Measurements from ENCODE around the gene ZNF19. TPM values are rescaled to one million over a fixed set of nuclear protein-coding genes. Genes with fewer than 3 reads are reported as not detected.

The ZNF19 gene
- total and polyA plus RNA-seq, 9 of the 15 experiments (the other 6 are each of a cell fraction or from before 2014, with no cell fraction given): 1.2 to 2.8 (median 1.8) TPM

GRCh38 chr16:71467810-71468209, 21.3 kb downstream of the ZNF19 start (continued):
- TF ChIP-seq CHAMP1 (IDR thresholded peaks at IDR 0.05) (peak; percentile 88), LCOR (CRISPR knock-in tag; IDR thresholded peaks at IDR 0.05) (peak; percentile 84; the same call in 1 of the 2 replicates), ZNF584 (CRISPR knock-in tag; IDR thresholded peaks at IDR 0.05; ENCODE audit: low read depth) (peak; percentile 94), CCAR2 (IDR thresholded peaks at IDR 0.05; ENCODE audit: low read depth, low read length) (no peak), MAFG (tag; conservative IDR thresholded peaks at IDR 0.05) (no peak), NBN (IDR thresholded peaks at IDR 0.05; ENCODE audit: low read depth) (no peak), MIER1 (IDR thresholded peaks at IDR 0.05; ENCODE audit: low read depth) (peak; percentile 99), CREB3 (tag; conservative IDR thresholded peaks at IDR 0.05; ENCODE audit: low read depth) (0 out of 2 replicates have a peak, but pooled peaks have one; percentile 68), HOMEZ (CRISPR knock-in tag; IDR thresholded peaks at IDR 0.05) (no peak), ATF1 (CRISPR knock-in tag; IDR thresholded peaks at IDR 0.05) (peak; percentile 55; the same call in 1 of the 2 replicates), ATF1 (tag; IDR thresholded peaks at IDR 0.05) (no peak), RFX5 (IDR thresholded peaks at IDR 0.05; ENCODE audit: low read depth, low read length) (no peak), CBX5 (IDR thresholded peaks at IDR 0.05; ENCODE audit: borderline replicate concordance, low read depth) (no peak), HDAC6 (IDR thresholded peaks at IDR 0.05; ENCODE audit: low read depth, low read length) (no peak), SIRT6 (IDR thresholded peaks at IDR 0.05; ENCODE audit: low read depth, low read length) (no peak), ZFX (CRISPR knock-in tag; IDR thresholded peaks at IDR 0.05) (0 out of 2 replicates have a peak, but pooled peaks have one; percentile 20), PCBP1 (IDR thresholded peaks at IDR 0.05; ENCODE audit: low read depth, low read length, poor library complexity, severe bottlenecking) (no peak)
- TF ChIP-seq, protein P1, sequence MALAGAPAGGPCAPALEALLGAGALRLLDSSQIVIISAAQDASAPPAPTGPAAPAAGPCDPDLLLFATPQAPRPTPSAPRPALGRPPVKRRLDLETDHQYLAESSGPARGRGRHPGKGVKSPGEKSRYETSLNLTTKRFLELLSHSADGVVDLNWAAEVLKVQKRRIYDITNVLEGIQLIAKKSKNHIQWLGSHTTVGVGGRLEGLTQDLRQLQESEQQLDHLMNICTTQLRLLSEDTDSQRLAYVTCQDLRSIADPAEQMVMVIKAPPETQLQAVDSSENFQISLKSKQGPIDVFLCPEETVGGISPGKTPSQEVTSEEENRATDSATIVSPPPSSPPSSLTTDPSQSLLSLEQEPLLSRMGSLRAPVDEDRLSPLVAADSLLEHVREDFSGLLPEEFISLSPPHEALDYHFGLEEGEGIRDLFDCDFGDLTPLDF (CRISPR knock-in tag; IDR thresholded peaks at IDR 0.05): peak; percentile 92
